Lower leg skin (tissue), 4 donors: ENCODE results near the gene CD53. TPM values are rescaled to one million over a fixed set of nuclear protein-coding genes. Genes with fewer than 3 reads are reported as not detected.

Source experiments
- DNase-seq, 2 donors: peaks; one replicate each; pipeline ENCODE4 v3.0.0-alpha.2; 2019; ENCODE audit warnings: low spot score in 2 of 2
- H3K4me3 ChIP-seq: fragments of 200-600 bp; sonication (generic); 2 replicates; pipeline ENCODE4 v1.5.1; 2017; ENCODE audit warnings: mild to moderate bottlenecking, low read depth; ENCODE audit not compliant: poor library complexity, severe bottlenecking
- CTCF ChIP-seq, 3 donors: fragments of 450-650 bp; IDR thresholded peaks; one replicate each; pipeline ENCODE4 v1.5.1; 2016; ENCODE audit warnings: antibody characterized with exemption in 3 of 3, mild to moderate bottlenecking in 3 of 3, moderate library complexity in 2 of 3
- POLR2A ChIP-seq, 2 donors: fragments of 450-650 bp; IDR thresholded peaks; one replicate each; pipeline ENCODE4 v1.6.1; 2016 to 2017; ENCODE audit warnings: antibody characterized with exemption in 2 of 2, mild to moderate bottlenecking in 1 of 2, moderate library complexity in 1 of 2
- WGBS, 2 donors: methylation state at CpG; one replicate each; pipeline ENCODE4 v1.1.5; 2018; 5-methylcytosine and 5-hydroxymethylcytosine counted together
- intact Hi-C: fragments of 100-400 bp; cut with DNase I; formaldehyde crosslinking; loops from one replicate; pipeline ENCODE4 v1.15.0; 2023; ENCODE audit warnings: low total_unique reads
- total RNA-seq, 4 donors: library from RNA; depleted of rRNA; stranded (reverse); fragments of >200 nt; gene quantifications; one replicate each; pipeline ENCODE4 v1.1.0, GENCODE V29; 2016

The CD53 gene
- total RNA-seq, 4 donors from 2014 or later, result 4.7 to 12.7 (median 8.8) TPM

GRCh38 chr1:110874324-110875215, 1.6 kb downstream of the CD53 start:
- WGBS, 2 donors, result 51 to 65% methylated on average over 3 of the region's 3 CpGs
- no peak for TF ChIP-seq POLR2A (IDR thresholded peaks at IDR 0.05)
- no peak for TF ChIP-seq CTCF (IDR thresholded peaks at IDR 0.05)

GRCh38 chr1:110875216-110875731, 2.3 kb downstream of the CD53 start:
- DNase-seq, result no peak
- 62 to 72% methylated on average over 3 of the region's 3 CpGs for WGBS, 2 donors
- TF ChIP-seq CTCF (IDR thresholded peaks at IDR 0.05), result no peak
- TF ChIP-seq POLR2A (IDR thresholded peaks at IDR 0.05), result no peak
- H3K4me3 ChIP-seq, result no peak overlapping the region
- intact Hi-C loops, result no loop called here

More at GRCh38 chr1:110874324-110875215, 1.6 kb downstream of the CD53 start:
- no peak for DNase-seq
- H3K4me3 ChIP-seq, result no peak overlapping the region
- intact Hi-C loops, result no loop called here

GRCh38 chr1:110876748-110877341, 3.9 kb downstream of the CD53 start:
- no peak overlapping the region for H3K4me3 ChIP-seq
- no peak for DNase-seq
- 69 to 87% methylated on average over 1 of the region's 1 CpG for WGBS, 2 donors
- no peak for TF ChIP-seq POLR2A (IDR thresholded peaks at IDR 0.05)
- no peak for TF ChIP-seq CTCF (IDR thresholded peaks at IDR 0.05)
- intact Hi-C loops, result no loop called here

DNA sequence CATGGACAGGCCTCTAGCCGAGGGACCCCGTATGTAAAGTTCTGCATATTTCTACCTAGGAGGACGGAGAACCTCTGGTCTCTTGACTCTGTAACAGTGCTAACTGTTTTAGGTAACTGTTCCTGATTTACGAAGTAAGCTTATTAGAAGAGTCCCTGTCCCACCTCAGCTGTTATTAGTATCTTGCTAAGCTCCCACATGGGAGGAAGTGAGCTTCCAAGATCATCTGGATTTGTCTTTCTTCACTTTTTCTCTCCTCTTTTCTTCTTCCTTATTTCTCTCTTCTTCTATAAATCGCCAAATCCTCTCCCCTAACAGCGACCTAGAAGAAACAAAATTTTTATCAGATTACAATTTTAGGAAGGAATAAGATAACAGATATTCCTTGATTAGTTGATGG, 4.4 kb downstream of the CD53 start:
- no peak overlapping the region for H3K4me3 ChIP-seq

DNA sequence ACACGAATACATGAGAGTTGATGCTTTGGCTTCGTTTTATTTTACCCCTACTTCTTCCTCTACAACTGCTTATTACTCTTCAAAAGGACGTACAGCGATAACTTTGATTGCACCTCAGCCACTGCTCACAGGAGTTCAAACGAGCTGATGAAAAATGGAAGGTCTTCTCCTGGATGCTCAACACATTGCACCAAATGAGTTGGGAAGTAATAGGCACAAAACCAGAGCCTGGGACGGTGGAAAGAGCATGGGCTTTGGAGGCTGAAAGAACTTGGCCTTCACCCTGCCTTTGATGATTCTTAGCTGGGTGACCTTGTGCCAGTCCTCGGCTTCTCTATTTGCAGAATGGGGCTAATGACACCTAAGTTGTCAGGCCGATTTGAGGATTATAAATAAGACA, 4.8 kb downstream of the CD53 start:
- TF ChIP-seq POLR2A (IDR thresholded peaks at IDR 0.05) (no peak), CTCF (IDR thresholded peaks at IDR 0.05) (no peak)
- H3K4me3 ChIP-seq, result no peak overlapping the region
- intact Hi-C loops, result no loop called here
- no peak for DNase-seq
- 73 to 80% methylated on average over 8 of the region's 8 CpGs for WGBS, 2 donors

More for the DNA sequence above, 4.4 kb downstream of the CD53 start:
- intact Hi-C loops, result no loop called here
- DNase-seq, result no peak
- TF ChIP-seq CTCF (IDR thresholded peaks at IDR 0.05), result no peak
- no peak for TF ChIP-seq POLR2A (IDR thresholded peaks at IDR 0.05)
- WGBS, 2 donors, result 83 to 86% methylated on average over 6 of the region's 6 CpGs
